ENCODE results near the gene AFDN.

- TF ChIP-seq CTCF (IDR thresholded peaks at IDR 0.05) (no peak), POLR2AphosphoS5 (IDR thresholded peaks at IDR 0.05) (no peak), POLR2A (IDR thresholded peaks at IDR 0.05) (no peak)
These were observed 54.6 kb downstream of the AFDN start for GRCh38 chr6:167881327-167881726.
